ENCODE results near the gene AKR1C3.

GRCh38 chr10:5136468-5137087, 42.4 kb downstream of the AKR1C3 start:
- no peak for TF ChIP-seq POLR2A (IDR thresholded peaks at IDR 0.05)
- TF ChIP-seq, protein P1, sequence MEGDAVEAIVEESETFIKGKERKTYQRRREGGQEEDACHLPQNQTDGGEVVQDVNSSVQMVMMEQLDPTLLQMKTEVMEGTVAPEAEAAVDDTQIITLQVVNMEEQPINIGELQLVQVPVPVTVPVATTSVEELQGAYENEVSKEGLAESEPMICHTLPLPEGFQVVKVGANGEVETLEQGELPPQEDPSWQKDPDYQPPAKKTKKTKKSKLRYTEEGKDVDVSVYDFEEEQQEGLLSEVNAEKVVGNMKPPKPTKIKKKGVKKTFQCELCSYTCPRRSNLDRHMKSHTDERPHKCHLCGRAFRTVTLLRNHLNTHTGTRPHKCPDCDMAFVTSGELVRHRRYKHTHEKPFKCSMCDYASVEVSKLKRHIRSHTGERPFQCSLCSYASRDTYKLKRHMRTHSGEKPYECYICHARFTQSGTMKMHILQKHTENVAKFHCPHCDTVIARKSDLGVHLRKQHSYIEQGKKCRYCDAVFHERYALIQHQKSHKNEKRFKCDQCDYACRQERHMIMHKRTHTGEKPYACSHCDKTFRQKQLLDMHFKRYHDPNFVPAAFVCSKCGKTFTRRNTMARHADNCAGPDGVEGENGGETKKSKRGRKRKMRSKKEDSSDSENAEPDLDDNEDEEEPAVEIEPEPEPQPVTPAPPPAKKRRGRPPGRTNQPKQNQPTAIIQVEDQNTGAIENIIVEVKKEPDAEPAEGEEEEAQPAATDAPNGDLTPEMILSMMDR (IDR thresholded peaks at IDR 0.05): no peak
